ENCODE data around the gene SLC25A25. TPM values are rescaled to one million over a fixed set of nuclear protein-coding genes. Genes with fewer than 3 reads are reported as not detected.

The SLC25A25 gene
- total and polyA plus RNA-seq, 9 of the 15 experiments (the other 6 are each of a cell fraction or from before 2014, with no cell fraction given), result 0.07 to 35.9 (median 23.2) TPM

GRCh38 chr9:128098297-128099230, 30.5 kb downstream of the SLC25A25 start (continued):
- TF ChIP-seq CHD7 (IDR thresholded peaks at IDR 0.05; ENCODE audit: low read depth, low read length) (no peak), CUX1 (CRISPR knock-in tag; IDR thresholded peaks at IDR 0.05) (no peak), ZBTB9 (CRISPR knock-in tag; IDR thresholded peaks at IDR 0.05) (no peak), CREB5 (CRISPR knock-in tag; IDR thresholded peaks at IDR 0.05) (no peak)
